HK-2 (cell line): ENCODE data around the gene PLEKHN1.
A peak's percentile ranks its signal among the peaks of the same experiment; 100 is the strongest.
"Not testable (repeated sequence)": the region's sequence is repeated elsewhere in the genome, so short reads cannot be mapped to it uniquely, and the experiment has no call there.

Experiments used
- DNase-seq: peaks from one replicate; pipeline ENCODE4 v3.0.0-alpha.2; 2018; ENCODE audit not compliant: unreplicated experiment

Gene PLEKHN1

DNA sequence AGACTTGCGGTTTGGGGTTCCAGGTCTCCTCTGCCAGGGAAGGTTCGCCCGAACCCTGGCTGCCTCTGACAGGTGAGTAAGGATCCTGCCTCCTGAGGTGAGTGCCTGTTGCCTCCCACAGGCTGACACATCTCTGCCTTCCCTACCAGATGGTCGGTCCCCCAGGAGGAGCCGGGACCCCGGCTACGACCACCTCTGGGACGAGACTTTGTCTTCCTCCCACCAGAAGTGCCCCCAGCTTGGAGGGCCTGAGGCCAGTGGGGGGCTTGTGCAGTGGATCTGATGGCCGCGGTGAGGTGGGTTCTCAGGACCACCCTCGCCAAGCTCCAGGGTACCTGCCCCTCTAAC lies 8.0 kb downstream of the PLEKHN1 start:
- DNase-seq, result no peak

DNA sequence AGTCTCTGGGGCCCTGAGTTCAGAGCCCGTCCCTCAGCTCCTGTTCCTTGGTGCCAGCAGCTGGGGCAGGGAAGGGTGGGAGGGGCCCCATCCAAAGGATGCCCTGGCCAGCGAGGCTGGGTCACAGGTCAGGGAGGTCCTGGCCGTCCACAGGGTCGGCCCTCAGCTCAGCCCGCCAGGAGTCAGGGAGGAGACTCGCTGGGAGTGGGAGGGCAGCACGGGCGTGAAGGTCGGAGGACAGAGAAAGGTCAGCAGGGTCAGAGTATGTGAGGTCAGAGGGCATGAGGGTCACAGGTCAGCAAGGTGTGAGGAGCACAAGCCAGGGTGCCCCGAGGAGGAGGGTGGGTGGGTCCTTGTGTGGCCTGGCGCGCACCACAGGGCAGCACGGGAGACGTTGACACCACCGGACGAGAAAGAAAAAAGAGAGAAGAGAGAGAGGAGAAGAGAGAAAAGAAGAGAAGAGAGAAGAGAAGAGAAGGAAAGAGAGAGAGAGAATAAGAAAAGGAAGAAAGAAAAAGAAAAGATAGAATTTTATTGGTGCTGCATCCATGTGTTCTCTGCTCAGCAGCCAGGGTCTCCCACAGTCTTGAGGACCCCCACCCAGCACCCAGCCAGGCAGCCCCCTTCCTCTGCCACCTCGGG lies 8.5 kb downstream of the PLEKHN1 start:
- DNase-seq, result no peak

DNA sequence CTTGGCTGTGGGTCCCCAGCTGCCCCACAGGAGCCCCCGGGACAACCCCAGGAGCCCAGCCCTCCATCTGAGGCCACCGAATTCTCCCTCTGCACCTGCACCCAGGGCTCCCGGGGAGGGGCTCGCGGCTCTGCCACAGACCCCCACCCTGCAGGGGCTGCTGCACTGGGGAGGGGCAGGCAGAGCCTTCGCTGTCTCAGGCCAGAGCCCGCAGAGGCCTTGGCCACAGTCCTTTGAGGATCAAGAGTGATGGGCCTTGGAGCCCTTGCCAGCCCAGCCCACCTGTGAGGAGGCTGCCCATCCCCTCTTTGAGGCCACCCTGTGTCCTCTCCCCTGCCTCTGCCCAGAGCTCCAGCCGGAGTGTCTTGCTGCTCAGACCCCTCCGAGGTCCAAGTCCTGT lies 9.1 kb downstream of the PLEKHN1 start:
- no peak for DNase-seq

DNA sequence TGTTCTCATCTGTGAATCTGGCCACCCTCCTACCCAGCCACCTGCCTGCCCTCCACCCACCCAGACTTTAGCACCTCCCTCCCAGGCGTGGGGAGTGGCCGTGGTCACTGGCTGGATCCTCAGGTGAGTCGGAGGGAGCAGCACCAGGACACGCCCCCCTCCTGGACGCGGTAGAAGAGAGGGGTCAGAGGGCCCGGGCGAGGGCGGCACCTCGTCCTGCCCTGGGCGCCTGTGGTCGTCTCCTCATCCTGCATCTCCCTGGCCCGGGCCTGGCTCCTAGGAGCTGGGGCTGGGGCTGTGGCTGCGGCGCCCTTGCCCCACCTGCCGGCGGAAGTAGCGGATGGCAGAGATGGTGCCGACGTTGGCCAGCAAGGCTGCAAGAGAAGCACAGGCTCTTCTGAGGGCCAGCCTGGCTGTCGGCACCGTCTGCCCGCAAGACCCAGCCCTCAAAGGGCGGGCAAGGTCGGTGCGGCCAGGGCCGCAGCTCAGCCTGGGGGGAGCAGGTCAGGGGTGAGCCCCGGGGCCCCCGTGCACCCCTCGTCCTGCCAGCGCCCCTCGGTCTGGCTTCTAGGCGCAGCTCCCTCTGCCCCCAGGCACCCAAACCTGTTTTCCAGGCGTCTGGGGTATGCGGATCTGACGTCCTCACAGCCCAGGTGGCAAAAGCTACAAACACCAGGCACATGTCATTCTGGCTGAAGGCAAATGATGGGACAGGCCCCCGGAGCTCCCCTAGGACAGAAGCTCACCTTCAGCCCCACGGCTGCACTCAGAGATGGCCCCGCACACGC lies 9.8 kb downstream of the PLEKHN1 start:
- peak; percentile 81 for DNase-seq

DNA sequence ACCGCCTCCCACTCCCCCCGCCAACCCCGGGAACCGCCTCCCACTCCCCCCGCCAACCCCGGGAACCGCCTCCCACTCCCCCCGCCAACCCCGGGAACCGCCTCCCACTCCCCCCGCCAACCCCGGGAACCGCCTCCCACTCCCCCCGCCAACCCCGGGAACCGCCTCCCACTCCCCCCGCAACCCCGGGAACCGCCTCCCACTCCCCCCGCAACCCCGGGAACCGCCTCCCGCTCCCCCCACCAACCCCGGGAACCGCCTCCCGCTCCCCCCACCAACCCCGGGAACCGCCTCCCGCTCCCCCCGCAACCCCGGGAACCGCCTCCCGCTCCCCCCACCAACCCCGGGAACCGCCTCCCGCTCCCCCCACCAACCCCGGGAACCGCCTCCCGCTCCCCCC lies 10.5 kb downstream of the PLEKHN1 start:
- DNase-seq, result not testable (repeated sequence)

DNA sequence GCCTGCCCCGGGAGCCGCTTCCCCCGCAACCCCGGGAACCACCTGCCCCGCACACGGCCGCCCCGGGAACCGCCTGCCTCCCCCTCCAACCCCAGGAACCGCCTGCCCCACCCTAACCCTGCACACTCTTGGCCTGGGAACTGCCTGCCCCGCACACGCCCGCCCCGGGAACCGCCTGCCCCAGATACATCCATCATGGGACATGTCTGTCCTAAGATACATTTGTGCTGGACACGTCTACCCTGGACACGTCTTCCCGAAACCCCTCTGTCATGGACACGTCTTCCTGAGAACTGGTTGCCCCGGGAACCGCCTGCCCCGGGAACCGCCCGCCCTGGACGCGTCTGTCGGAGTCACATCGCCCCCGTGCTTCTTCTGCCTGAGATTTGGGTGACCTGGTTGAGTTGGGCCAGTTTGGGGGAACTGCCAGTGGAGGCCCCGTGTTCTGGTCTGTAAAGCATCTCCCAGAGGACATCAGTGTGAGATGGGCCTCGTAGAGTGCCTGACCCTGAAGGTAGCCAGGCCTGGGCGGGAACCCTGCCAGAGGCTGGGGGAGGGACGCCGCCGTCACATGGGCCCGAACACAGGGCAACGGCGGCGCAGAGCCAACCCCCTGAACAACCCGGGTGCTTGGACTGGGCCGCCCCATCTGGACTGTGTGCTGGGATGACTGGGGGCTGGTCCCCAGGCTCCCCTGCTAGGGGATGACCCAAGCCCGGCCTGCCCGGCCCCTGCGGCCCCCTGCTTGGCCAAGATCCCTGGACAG lies 12.0 kb downstream of the PLEKHN1 start:
- DNase-seq, result no peak

DNA sequence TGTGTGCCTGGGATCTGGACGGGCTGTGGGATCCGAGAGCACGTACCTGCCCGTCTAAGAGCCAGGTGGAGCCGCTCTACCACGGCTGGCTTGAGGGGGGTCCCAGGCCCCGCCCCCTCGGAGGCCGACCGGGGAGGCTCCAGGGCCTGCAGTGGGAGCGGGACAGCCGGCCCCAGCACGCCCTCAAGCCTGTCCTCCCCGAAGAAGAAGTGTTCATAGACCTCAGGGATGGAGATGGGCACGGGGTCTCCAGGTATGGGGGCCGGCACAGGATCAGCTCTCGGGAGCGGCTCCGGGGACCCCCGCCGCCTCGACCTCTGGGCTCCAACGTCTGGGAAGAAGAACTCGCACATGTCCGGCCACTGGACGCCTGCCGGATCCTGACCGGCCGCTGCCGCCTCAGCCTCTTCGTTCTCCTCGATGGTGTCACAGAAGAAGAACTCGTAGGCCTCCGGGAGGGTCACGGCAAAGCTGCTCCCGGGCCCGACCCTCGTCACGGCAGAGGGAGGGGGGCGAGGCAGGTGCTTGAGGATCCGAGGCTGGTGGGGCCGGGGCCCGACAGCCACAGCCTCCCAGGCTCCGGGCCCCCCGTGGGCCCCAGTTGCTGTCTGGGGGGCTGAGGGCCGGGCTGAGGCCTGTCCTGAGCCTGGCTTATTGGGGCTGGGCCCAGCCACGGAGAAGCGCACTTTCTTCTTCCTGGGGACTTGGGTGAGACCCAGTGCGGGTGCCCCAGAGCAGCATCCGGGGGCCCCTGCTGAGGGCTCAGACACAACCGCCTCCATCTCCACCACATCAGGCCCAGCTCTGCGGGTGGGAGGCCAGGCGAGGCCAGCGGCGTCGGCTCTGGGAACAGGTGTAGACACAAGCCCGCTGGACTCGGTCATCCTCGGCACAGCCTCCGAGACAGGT lies 12.8 kb downstream of the PLEKHN1 start:
- no peak for DNase-seq

DNA sequence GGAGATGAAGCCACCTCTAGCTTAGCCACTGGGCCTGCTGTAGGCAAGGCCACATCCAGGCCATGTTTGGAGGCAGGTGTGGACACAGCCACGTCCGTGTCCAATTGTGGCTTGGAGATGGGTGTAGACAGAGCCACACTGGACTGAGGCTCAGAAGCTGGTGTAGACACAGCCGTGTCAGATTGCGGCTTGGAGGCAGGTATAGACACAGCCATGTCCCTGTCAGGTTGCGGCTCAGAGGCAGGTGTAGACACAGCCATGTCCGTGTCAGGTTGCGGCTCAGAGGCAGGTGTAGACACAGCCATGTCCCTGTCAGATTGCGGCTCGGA lies 13.4 kb downstream of the PLEKHN1 start:
- DNase-seq, result no peak

DNA sequence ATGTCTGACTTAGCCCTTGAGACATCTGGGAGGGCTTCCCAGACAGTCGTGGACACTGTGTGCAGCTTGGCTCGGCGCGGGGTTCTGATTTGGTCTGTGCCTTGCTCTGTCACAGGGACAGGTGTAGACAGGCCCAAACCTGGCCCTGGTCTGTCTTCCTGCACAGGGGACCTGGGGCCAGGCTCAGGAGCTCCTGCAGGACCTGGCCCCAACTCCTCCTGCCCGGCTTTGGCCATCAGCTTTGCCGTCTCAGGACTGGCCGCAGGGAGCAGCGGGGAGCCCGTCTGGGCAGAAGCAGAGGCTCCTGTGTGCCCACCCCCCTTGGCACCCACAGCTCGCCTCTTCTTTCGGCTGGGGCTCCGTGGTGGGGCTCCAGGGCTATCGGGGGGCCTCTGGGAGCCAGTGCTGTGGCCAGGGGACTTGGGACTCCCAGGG lies 13.9 kb downstream of the PLEKHN1 start:
- DNase-seq, result no peak

DNA sequence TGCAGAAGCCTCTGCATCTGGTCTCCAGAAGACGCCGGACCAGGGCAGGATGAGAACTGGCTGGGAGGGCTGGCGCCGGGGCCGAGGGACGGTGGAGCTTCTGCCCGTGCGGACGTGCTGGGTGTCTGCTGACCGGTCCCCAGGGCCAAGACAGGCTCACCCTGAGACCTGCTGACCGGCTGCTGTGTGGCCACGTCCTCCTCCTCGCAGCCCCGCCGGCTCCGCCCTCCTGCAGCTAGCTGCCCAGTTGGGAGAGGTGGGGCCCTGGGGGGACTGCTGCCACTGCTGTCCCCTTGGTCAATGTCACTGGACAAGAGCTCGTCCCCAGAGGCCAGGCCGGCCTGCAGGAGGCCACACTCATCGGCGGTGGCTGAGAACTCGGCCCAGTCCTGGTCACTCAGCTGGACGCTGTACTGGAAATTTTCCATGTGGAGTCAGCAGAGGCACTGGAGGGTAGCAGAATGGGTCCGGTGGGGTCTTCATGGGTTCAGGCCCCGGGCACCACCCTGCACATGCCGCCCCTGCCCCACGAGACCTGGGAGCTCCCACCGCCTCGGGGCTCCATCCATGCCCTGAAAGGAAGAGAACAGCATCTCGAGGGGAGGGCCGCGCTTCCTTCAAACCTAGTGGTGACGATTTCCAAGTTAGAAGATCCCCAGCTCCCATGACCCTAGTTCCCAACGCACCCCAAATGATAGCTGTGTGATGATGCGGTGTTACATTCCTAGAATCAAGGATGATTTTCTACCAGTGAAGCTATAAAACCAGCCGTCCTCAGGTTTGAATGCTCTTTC lies 14.5 kb downstream of the PLEKHN1 start:
- DNase-seq, result no peak

DNA sequence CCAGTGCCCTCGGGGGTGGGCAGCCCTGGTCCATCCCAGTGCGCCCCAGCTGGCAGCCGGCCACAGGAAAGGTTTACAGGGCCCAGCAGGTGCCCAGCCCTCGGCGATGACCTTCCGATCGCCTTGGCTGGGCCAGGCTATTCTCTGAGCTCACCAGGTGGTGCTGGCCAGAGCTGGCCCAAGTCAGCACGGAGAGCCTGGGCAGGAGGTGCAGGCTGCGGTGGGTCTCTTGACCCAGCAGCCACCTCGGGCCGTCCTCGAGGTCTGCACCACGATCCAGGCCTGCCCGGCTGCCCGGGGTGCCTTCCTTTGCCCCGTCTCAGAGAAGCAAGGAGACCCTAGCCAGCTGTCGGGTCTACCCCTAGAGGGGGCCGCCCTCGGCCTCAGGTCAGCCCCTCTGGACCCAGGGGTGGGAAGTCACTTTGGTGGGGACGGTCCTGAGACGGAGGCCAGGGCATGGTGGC lies 15.2 kb downstream of the PLEKHN1 start:
- DNase-seq, result no peak

DNA sequence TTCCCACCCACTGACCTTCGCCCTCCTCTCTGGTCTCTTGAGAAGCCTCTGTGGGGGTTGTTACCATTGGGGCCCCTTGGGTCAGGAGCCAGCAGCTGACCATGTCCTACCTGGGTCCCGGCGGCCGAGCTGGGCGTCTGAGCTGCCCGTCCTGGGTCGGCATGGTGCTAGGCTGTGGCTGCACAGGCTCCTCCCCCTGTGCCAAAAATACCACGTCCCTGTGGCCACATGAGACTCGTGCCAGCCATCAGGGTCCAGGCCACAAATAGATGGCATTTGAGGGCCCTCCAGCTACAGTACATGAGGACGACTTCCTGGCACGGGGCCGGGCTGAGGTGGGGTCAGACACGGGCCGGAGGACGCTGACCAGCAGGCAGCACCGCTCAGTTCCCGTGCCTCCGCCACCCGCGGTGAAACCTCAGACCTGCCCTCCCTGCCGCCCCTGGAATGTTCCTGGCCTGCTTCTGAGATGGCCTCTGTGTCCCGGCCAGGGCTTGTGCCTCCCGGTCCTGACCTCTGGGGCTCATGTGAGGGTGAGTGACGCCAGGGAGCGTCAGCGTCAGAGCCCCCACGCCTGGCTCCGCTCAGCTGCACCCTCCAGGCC lies 15.8 kb downstream of the PLEKHN1 start, which contains the start of gene PERM1:
Gene PERM1 (minus strand): TSS at position 139 of the 604 bp plus-strand sequence. CDS start 1,064 bp downstream, outside the sequence.
- no peak for DNase-seq

DNA sequence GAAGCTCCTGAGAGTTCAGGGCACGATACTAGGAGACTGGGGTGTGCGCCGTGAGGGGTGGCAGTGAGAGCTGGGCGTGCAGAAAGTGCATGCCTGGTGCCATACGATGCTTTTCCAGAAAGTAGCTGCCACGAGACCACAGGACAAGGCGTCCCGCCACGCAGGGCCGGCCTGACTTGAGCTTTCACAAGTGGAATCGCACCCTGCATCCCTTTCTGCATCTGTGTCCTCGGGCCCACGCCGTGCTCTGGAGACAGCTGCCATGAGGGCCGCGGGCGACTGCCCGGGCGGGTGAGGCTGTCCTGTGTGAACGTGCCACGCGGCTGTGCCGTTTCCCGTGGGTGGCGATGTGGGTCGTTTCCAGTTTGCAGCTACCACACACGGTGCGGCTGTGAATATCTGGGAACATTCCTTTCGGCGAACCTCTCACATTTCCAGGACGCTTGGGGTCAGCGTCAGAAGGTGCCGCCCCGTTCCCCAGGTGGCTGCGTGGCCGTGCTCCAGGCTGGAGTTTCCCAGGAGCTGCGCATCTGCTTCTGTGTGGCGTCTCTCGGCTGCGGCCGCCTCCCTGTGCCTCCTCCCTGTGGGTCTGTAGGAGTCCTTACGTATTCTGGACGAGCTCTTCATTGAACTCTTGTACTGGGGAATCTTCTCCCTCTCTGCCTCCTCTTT lies 16.6 kb downstream of the PLEKHN1 start:
- DNase-seq, result no peak

DNA sequence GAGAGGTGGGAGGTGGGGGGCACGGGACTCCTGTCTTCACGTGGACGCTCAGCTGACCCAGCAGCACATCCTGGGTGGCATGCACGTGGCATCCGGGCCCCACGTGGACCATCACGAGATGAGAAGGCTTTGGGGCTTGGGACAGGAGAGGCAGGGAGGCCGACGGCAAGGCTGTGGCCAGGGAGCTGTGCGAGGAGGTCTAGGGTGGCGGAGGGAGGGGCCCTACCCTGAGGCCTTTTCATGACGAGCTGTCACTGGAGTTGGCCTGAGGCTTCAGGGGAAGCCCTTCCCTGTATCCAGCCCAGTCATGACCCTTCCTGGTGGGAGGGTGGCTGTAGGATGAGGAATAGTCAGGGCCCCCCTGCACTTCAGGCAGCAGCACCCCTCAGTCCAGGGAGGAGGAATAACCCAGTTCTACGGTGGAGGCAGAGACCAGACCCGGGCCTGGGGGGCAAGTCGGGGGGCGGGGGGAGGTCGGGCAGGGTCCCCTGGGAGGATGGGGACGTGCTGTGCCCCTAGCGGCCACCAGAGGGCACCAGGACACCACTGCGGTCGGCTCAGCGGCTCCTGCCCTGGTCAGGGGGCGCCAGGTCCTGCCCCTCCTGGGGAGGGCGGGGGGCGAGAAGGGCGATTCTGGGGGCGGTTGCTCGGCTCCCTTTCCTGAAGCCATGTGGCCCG lies 17.7 kb downstream of the PLEKHN1 start:
- peak; percentile 61 for DNase-seq

DNA sequence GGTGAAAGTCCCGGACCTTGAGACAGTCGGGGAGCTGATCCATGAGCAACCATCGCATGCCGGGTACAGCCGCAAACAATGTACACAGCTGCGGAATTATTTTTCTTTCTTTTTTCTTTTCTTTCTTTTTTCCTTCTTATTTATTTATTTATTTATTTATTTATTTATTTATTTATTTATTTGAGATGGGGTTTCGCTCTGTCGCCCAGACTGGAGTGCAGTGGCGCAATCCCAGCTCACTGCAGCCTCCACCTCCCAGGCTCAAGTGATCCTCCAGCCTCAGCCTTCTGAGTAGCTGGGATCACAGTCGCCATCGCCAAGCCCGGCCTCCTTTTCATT lies 18.2 kb downstream of the PLEKHN1 start:
- DNase-seq, result no peak

DNA sequence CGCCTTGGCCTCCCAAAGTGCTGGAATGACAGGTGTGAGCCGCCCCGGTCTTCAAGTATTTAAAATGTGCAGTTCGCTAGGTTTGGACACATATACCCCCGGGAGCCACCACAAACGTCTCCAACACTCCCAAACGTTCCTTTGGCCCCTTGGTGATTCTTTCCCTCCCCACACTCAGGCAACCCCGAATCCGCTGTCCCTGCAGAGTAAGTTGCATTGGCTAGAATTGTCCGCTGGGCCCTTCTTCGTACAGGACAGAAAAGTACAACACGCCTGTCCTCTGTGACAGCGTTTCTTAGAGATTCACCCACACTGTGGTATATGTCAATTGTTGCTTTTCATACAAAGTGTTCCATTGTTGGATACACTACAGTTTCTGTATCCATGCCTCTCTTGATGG lies 18.8 kb downstream of the PLEKHN1 start:
- no peak for DNase-seq

DNA sequence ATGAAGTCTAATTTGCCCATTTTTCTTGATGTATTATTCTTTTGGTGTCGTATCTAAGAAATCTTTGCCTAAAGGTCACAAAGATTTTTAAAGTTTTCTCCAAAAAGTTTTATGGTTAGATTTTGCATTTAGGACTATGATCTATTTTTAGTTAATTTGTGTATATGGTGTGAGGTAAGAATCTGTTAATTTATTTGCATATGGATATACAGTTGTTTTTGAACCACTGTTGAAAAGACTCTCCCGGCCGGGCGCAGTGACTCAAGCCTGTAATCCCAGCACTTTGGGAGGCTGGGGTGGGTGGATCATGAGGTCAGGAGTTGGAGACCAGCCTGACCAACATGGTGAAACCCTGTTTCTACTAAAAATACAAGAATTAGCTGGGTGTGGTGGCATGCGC lies 21.8 kb downstream of the PLEKHN1 start:
- DNase-seq, result not testable (repeated sequence)

DNA sequence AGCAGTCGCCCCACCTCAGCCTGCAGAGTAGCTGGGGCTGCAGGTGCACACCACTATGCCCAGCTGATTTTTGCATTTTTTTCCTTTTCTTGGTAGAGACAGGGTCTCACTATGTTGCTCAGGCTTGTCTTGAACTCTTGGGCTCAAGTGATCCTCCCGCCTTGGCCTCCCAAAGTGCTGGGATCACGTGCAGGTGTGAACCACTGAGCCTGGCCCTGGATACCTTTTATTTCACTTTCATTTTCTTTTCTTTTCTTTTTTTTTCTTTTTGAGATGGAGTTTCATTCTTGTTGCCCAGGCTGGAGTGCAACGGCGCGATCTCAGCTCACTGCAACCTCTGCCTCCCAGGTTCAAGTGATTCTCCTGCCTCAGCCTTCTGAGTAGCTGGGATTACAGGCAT lies 25.0 kb downstream of the PLEKHN1 start:
- not testable (repeated sequence) for DNase-seq

DNA sequence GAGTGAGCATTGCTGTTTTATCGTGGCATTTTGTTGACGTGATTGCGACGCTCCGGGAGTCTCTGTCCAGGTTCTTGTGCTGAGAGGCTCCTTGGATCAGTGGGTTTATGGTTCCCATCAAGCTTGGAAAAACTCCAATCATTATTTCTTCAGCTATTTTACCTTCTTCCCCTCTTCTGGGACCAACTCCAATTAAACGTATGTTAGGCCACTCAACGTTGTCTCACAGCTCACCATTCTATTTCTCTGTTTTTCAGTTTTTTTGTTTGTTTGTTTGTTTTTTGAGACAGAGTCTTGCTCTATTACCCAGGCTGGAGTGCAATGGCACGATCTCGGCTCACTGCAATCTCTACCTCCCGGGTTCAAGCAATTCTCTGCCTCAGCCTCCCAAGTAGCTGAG lies 25.6 kb downstream of the PLEKHN1 start:
- DNase-seq, result no peak
